ENCODE data around the gene MAN1C1.
"Not testable (repeated sequence)": the region's sequence is repeated elsewhere in the genome, so short reads cannot be mapped to it uniquely, and the experiment has no call there.

The MAN1C1 gene

GRCh38 chr1:25724966-25725365, 108.4 kb downstream of the MAN1C1 start:
- DNase-seq, result no peak

- DNase-seq, result no peak
Measured at GRCh38 chr1:25725482-25725881, 108.9 kb downstream of the MAN1C1 start.

GRCh38 chr1:25727088-25727487, 110.5 kb downstream of the MAN1C1 start:
- DNase-seq, result no peak

GRCh38 chr1:25727635-25728286, 111.2 kb downstream of the MAN1C1 start:
- DNase-seq, result no peak

GRCh38 chr1:25728301-25728935, 111.8 kb downstream of the MAN1C1 start:
- DNase-seq, result no peak

- DNase-seq, result no peak
Measured at GRCh38 chr1:25729045-25729444, 112.5 kb downstream of the MAN1C1 start.

- no peak for DNase-seq
Measured at GRCh38 chr1:25729790-25730644, 113.4 kb downstream of the MAN1C1 start.

GRCh38 chr1:25731148-25731547, 114.6 kb downstream of the MAN1C1 start:
- no peak for DNase-seq

- no peak for DNase-seq
Measured at GRCh38 chr1:25731626-25732370, 115.2 kb downstream of the MAN1C1 start.

GRCh38 chr1:25732821-25733220, 116.2 kb downstream of the MAN1C1 start:
- DNase-seq, result no peak

GRCh38 chr1:25733271-25733670, 116.7 kb downstream of the MAN1C1 start:
- no peak for DNase-seq

- DNase-seq, result not testable (repeated sequence)
Measured at GRCh38 chr1:25734991-25735390, 118.4 kb downstream of the MAN1C1 start.

GRCh38 chr1:25735956-25736529, 119.5 kb downstream of the MAN1C1 start:
- no peak for DNase-seq

- no peak for DNase-seq
Measured at GRCh38 chr1:25737130-25737529, 120.5 kb downstream of the MAN1C1 start.

- DNase-seq, result no peak
Measured at GRCh38 chr1:25738499-25738898, 121.9 kb downstream of the MAN1C1 start.

- no peak for DNase-seq
Measured at GRCh38 chr1:25739341-25739740, 122.8 kb downstream of the MAN1C1 start.

- DNase-seq, result no peak
Measured at GRCh38 chr1:25740071-25740470, 123.5 kb downstream of the MAN1C1 start.

GRCh38 chr1:25742316-25742715, 125.7 kb downstream of the MAN1C1 start:
- no peak for DNase-seq

GRCh38 chr1:25743164-25744139, 126.9 kb downstream of the MAN1C1 start:
- no peak for DNase-seq

GRCh38 chr1:25744140-25744581, 127.6 kb downstream of the MAN1C1 start:
- no peak for DNase-seq

- DNase-seq, result no peak
Measured at GRCh38 chr1:25744636-25745425, 128.2 kb downstream of the MAN1C1 start.

Measured in NK-92 treated with Interleukin-12 subunit alpha and Interleukin-12 subunit beta, amount 100 ng/mL, for 24 hours (cell line).